ENCODE measurements around the gene FOXP3.

- no peak for TF ChIP-seq CTCF (conservative IDR thresholded peaks at IDR 0.05; ENCODE audit: low read depth in 2 of 2)
- no peak for TF ChIP-seq EZH2phosphoT487 (IDR thresholded peaks at IDR 0.05; ENCODE audit: unreplicated experiment)
- no peak for TF ChIP-seq NANOG (IDR thresholded peaks at IDR 0.05; ENCODE audit: borderline replicate concordance)
- TF ChIP-seq POLR2AphosphoS5 (IDR thresholded peaks at IDR 0.05; ENCODE audit: low read depth), result no peak
- no peak for TF ChIP-seq REST (IDR thresholded peaks at IDR 0.05; ENCODE audit: unreplicated experiment)
Observed at GRCh38 chrX:49247346-49247745, 17.2 kb downstream of the FOXP3 start.
